Keratinocyte (primary cell): ENCODE measurements around the gene VAMP5. TPM values are rescaled to one million over a fixed set of nuclear protein-coding genes. Genes with fewer than 3 reads are reported as not detected.

Source experiments
- DNase-seq: peaks from one replicate; pipeline ENCODE4 v3.0.0-alpha.2; 2011; ENCODE audit warnings: low read depth, missing footprints, low spot score
- FAIRE-seq: peaks from 2 replicates; lab custom pipeline; 2011; peaks lifted over from hg19 to GRCh38; lab: Jason Lieb, UNC
- H2AFZ ChIP-seq: 2 replicates; pipeline ENCODE4 v1.6.0; 2012; ENCODE audit warnings: low read length, control low read depth, inconsistent platforms; ENCODE audit not compliant: control insufficient read depth
- H3K27ac ChIP-seq: 2 replicates; pipeline ENCODE4 v1.5.1; 2011; ENCODE audit warnings: low read length; ENCODE audit not compliant: control insufficient read depth, insufficient read depth
- H3K27me3 ChIP-seq: 3 replicates; pipeline ENCODE4 v1.6.0; 2011; ENCODE audit warnings: low read length; ENCODE audit not compliant: control insufficient read depth, insufficient read depth; ENCODE audit errors: extremely low read depth
- H3K36me3 ChIP-seq, 2 experiments: 2 replicates in 1 of 2; 3 replicates in 1 of 2; pipeline ENCODE4 v1.5.1; 2011; ENCODE audit warnings: low read length in 2 of 2, mild to moderate bottlenecking in 1 of 2; ENCODE audit not compliant: control insufficient read depth in 2 of 2, insufficient read depth in 2 of 2; ENCODE audit errors: extremely low read depth in 1 of 2
- H3K4me1 ChIP-seq: 3 replicates; pipeline ENCODE4 v1.5.1; 2011; ENCODE audit warnings: low read length; ENCODE audit not compliant: control insufficient read depth, insufficient read depth; ENCODE audit errors: extremely low read depth
- H3K4me2 ChIP-seq: 3 replicates; pipeline ENCODE4 v1.6.0; 2011; ENCODE audit warnings: low read depth, low read length; ENCODE audit not compliant: control insufficient read depth, insufficient read depth; ENCODE audit errors: extremely low read depth
- H3K4me3 ChIP-seq, 3 experiments: fragments of 200-600 bp in 1 of 3; sonication (generic) in 1 of 3; 2 replicates in 2 of 3; 3 replicates in 1 of 3; pipeline ENCODE4 v1.5.1; 2011 to 2016; ENCODE audit warnings: low read length in 3 of 3, mild to moderate bottlenecking in 3 of 3, control low read depth in 2 of 3, inconsistent platforms in 1 of 3, low read depth in 1 of 3, mixed read lengths in 1 of 3, mixed run types in 1 of 3, moderate library complexity in 1 of 3; ENCODE audit not compliant: control insufficient read depth in 2 of 3, insufficient read depth in 2 of 3; ENCODE audit errors: extremely low read depth in 1 of 3
- H3K79me2 ChIP-seq: 2 replicates; pipeline ENCODE4 v1.6.0; 2012; ENCODE audit warnings: low read length; ENCODE audit not compliant: control insufficient read depth, insufficient read depth
- H3K9ac ChIP-seq: 3 replicates; pipeline ENCODE4 v1.6.0; 2011; ENCODE audit warnings: low read length; ENCODE audit not compliant: control insufficient read depth, insufficient read depth; ENCODE audit errors: extremely low read depth
- H3K9me1 ChIP-seq: 3 replicates; pipeline ENCODE4 v1.6.0; 2011; ENCODE audit warnings: low read length; ENCODE audit not compliant: control insufficient read depth, insufficient read depth; ENCODE audit errors: extremely low read depth
- H3K9me3 ChIP-seq: 2 replicates; pipeline ENCODE4 v1.5.1; 2012; ENCODE audit warnings: low read depth, low read length; ENCODE audit not compliant: control insufficient read depth
- H4K20me1 ChIP-seq: 3 replicates; pipeline ENCODE4 v1.6.0; 2011; ENCODE audit warnings: low read length; ENCODE audit not compliant: control insufficient read depth, insufficient read depth; ENCODE audit errors: extremely low read depth
- EZH2 ChIP-seq: IDR thresholded peaks from one replicate; pipeline ENCODE4 v1.6.1; 2012; ENCODE audit warnings: inconsistent platforms, mild to moderate bottlenecking, low read length, moderate library complexity
- dilution Hi-C: fragments of 300-500 bp; cut with MboI; formaldehyde crosslinking; loops from one replicate; pipeline ENCODE4 v1.7.0; 2020; ENCODE audit warnings: low sequenced_read_pairs; ENCODE audit not compliant: extremely low pct_ligation_motif_present
- polyA plus RNA-seq, 5 experiments: library from polyadenylated mRNA; depleted of rRNA in 3 of 5; stranded (reverse) in 3 of 5; stranded (forward) in 1 of 5; unstranded in 1 of 5; fragments of >200 nt; gene quantifications; 1 replicate in 1 of 5; 2 replicates in 3 of 5; 3 replicates in 1 of 5; pipeline versions ENCODE4 v1.2.1 to v1.2.3, GENCODE V29; 2011 to 2012; ENCODE audit warnings: missing spikeins in 2 of 5, low read depth in 1 of 5, low replicate concordance in 1 of 5
- TF ChIP-seq, protein P1 (sequence below), 3 experiments: IDR thresholded peaks in 1 of 3; conservative IDR thresholded peaks in 1 of 3; optimal IDR thresholded peaks in 1 of 3; 2 replicates in 2 of 3; 3 replicates in 1 of 3; pipeline versions ENCODE3 to v1.5.1; 2011; ENCODE audit warnings: low read length in 3 of 3, mild to moderate bottlenecking in 3 of 3, moderate library complexity in 2 of 3, control low read depth in 1 of 3, inconsistent platforms in 1 of 3; ENCODE audit not compliant: insufficient read depth in 2 of 3; ENCODE audit errors: extremely low read depth in 1 of 3

The VAMP5 gene
- polyA plus RNA-seq, 1 donor (not counting 4 experiments of a cell fraction or from before 2014, with no cell fraction given): 11.0 TPM

DNA sequence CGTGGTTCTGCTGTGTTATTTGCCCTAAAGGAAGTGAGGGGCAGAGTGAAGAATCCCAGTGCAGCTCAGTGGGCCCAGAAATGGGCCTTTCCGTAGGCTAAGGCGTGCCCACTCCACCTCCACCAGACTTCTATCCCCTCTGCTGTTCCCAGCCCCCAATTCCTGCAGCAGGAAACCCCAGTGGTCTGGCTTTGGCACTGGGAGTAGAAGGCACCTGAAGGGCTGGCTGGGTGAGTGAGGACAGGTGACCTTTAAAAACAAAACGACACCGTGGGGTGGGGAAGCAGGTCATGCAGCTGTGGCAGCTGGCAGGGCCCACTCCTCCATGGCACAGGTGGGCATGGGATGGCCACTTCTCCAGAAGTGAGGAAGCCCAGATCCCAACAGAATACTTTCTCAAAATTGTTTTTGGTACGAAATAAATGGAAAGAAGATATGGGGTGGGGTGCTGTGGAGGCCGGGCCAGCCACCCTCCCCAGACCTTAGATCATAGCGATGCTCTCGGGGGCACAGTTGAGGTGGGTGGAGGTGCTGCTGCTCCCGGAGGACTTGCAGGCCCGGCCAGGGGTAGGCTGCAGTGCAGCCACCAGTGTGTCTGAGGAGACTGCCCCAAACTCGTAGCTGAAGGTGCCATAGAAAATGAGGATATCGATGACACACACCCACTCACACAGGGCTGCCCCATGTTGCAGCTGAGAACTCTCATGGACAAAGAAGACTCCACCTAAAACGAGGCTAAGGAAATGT, 14.5 kb downstream of the VAMP5 start:
- no peak for TF ChIP-seq EZH2
- TF ChIP-seq, protein P1, sequence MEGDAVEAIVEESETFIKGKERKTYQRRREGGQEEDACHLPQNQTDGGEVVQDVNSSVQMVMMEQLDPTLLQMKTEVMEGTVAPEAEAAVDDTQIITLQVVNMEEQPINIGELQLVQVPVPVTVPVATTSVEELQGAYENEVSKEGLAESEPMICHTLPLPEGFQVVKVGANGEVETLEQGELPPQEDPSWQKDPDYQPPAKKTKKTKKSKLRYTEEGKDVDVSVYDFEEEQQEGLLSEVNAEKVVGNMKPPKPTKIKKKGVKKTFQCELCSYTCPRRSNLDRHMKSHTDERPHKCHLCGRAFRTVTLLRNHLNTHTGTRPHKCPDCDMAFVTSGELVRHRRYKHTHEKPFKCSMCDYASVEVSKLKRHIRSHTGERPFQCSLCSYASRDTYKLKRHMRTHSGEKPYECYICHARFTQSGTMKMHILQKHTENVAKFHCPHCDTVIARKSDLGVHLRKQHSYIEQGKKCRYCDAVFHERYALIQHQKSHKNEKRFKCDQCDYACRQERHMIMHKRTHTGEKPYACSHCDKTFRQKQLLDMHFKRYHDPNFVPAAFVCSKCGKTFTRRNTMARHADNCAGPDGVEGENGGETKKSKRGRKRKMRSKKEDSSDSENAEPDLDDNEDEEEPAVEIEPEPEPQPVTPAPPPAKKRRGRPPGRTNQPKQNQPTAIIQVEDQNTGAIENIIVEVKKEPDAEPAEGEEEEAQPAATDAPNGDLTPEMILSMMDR (optimal IDR thresholded peaks at IDR 0.05 in 1 of 3, IDR thresholded peaks at IDR 0.05 in 1 of 3, conservative IDR thresholded peaks at IDR 0.05 in 1 of 3; ENCODE audit: extremely low read depth in 1 of 3, insufficient read depth in 2 of 3, low read length in 3 of 3): no peak
- no peaks in the 10 kb centered on the region for H4K20me1 ChIP-seq
- H3K27ac ChIP-seq: no peak overlapping the region
- H3K9me3 ChIP-seq: no peaks in the 10 kb centered on the region
- dilution Hi-C loops: no loop called here
- peaks cover 7 to 26% of the 10 kb centered on the region in 2 experiments for H3K36me3 ChIP-seq
- FAIRE-seq (no peak), DNase-seq (no peak)
- peaks cover 19% of the 10 kb centered on the region for H3K79me2 ChIP-seq
- H3K4me3 ChIP-seq: no peak overlapping the region
- no peak overlapping the region for H2AFZ ChIP-seq
- no peak overlapping the region for H3K9ac ChIP-seq
- H3K4me2 ChIP-seq: no peak overlapping the region
- peaks cover 17% of the 10 kb centered on the region for H3K4me1 ChIP-seq
- no peaks in the 10 kb centered on the region for H3K27me3 ChIP-seq
- peaks cover under 1% of the 10 kb centered on the region for H3K9me1 ChIP-seq

- no peak overlapping the region for H2AFZ ChIP-seq
- H3K9me1 ChIP-seq: peaks cover 2% of the 10 kb centered on the region
- H3K4me1 ChIP-seq: peaks cover 21% of the 10 kb centered on the region
- DNase-seq: no peak
- peaks cover 7 to 26% of the 10 kb centered on the region in 2 experiments for H3K36me3 ChIP-seq
- no peak for FAIRE-seq
- dilution Hi-C loops: no loop called here
- no peaks in the 10 kb centered on the region for H3K9me3 ChIP-seq
- no peaks in the 10 kb centered on the region for H4K20me1 ChIP-seq
- no peak overlapping the region for H3K4me2 ChIP-seq
- no peak overlapping the region for H3K9ac ChIP-seq
- no peak overlapping the region for H3K4me3 ChIP-seq
- no peak for TF ChIP-seq EZH2
- TF ChIP-seq, protein P1 (optimal IDR thresholded peaks at IDR 0.05 in 1 of 3, IDR thresholded peaks at IDR 0.05 in 1 of 3, conservative IDR thresholded peaks at IDR 0.05 in 1 of 3; ENCODE audit: extremely low read depth in 1 of 3, insufficient read depth in 2 of 3, low read length in 3 of 3): no peak
- no peak overlapping the region for H3K27ac ChIP-seq
- H3K27me3 ChIP-seq: no peaks in the 10 kb centered on the region
- H3K79me2 ChIP-seq: peaks cover 21% of the 10 kb centered on the region
Measured at GRCh38 chr2:85599468-85600234, 15.4 kb downstream of the VAMP5 start.
